Esophagus (tissue), 2 donors: ENCODE results near the gene MAZ. TPM values are rescaled to one million over a fixed set of nuclear protein-coding genes. Genes with fewer than 3 reads are reported as not detected.
"Not testable (repeated sequence)": the region's sequence is repeated elsewhere in the genome, so short reads cannot be mapped to it uniquely, and the experiment has no call there.

Source experiments
- H3K27ac ChIP-seq, 2 donors: one replicate each; pipeline ENCODE4 v1.5.1; 2013; ENCODE audit warnings: low read depth in 2 of 2, mild to moderate bottlenecking in 2 of 2, inconsistent platforms in 1 of 2, low read length in 1 of 2, moderate library complexity in 1 of 2
- H3K27me3 ChIP-seq, 2 donors: one replicate each; pipeline ENCODE4 v1.6.1; 2013; ENCODE audit warnings: low read length in 2 of 2, control low read depth in 1 of 2, mild to moderate bottlenecking in 1 of 2; ENCODE audit not compliant: insufficient read depth in 2 of 2, control insufficient read depth in 1 of 2
- H3K36me3 ChIP-seq, 2 donors: one replicate each; pipeline ENCODE4 v1.6.1; 2013; ENCODE audit warnings: low read length in 1 of 2; ENCODE audit not compliant: control insufficient read depth in 2 of 2, insufficient read depth in 2 of 2
- H3K4me1 ChIP-seq, 2 donors: one replicate each; pipeline ENCODE4 v1.6.1; 2013; ENCODE audit warnings: low read length in 1 of 2; ENCODE audit not compliant: control insufficient read depth in 2 of 2, insufficient read depth in 2 of 2
- H3K4me3 ChIP-seq, 2 donors: one replicate each; pipeline ENCODE4 v1.5.1; 2013; ENCODE audit warnings: low read length in 2 of 2, mild to moderate bottlenecking in 2 of 2, low read depth in 1 of 2, moderate library complexity in 1 of 2
- H3K9me3 ChIP-seq, 2 donors: one replicate each; pipeline ENCODE4 v1.6.1; 2013; ENCODE audit warnings: mild to moderate bottlenecking in 2 of 2, low read depth in 1 of 2, low read length in 1 of 2, moderate library complexity in 1 of 2; ENCODE audit not compliant: control insufficient read depth in 2 of 2, insufficient read depth in 1 of 2
- WGBS, 2 donors: extraction: QIAGEN DNeasy Blood & Tissue Kit; methylation state at CpG; one replicate each; pipeline ENCODE4 v1.1.7; 2013; 5-methylcytosine and 5-hydroxymethylcytosine counted together
- polyA plus RNA-seq, 2 donors: library from polyadenylated mRNA; stranded (reverse); fragments of 200-250 nt; gene quantifications; one replicate each; pipeline ENCODE4 v1.2.3, GENCODE V29; 2013
- donor health status: healthy with polysubstance abuse.
- donor health status: Bipolar disorder and iron deficiency.

Gene MAZ
- polyA plus RNA-seq, 2 donors = 95.9 to 111 TPM

GRCh38 chr16:29820730-29821642 lies 14.7 kb downstream of the MAZ start:
- H3K27ac ChIP-seq = peak overlapping the region; percentile 97
- H3K4me3 ChIP-seq = peak overlapping the region; percentile 60 to 80
- 7 to 12% methylated on average over 11 of the region's 11 CpGs for WGBS, 2 donors
- no peaks in the 10 kb centered on the region for H3K9me3 ChIP-seq
- peaks cover 12 to 30% of the 10 kb centered on the region in 2 donors for H3K4me1 ChIP-seq
- peaks cover 0 to 3% of the 10 kb centered on the region in 2 donors for H3K36me3 ChIP-seq
- no peaks in the 10 kb centered on the region for H3K27me3 ChIP-seq

GRCh38 chr16:29821643-29822115 lies 15.3 kb downstream of the MAZ start:
- Histone ChIP-seq H3K27ac (peak overlapping the region; percentile 97), H3K9me3 (no peaks in the 10 kb centered on the region), H3K4me3 (peak overlapping the region; percentile 60 to 80), H3K27me3 (no peaks in the 10 kb centered on the region), H3K36me3 (peaks cover 0 to 4% of the 10 kb centered on the region in 2 donors), H3K4me1 (peaks cover 14 to 34% of the 10 kb centered on the region in 2 donors)
- WGBS, 2 donors = 21 to 23% methylated on average over 7 of the region's 7 CpGs

GRCh38 chr16:29824589-29825144 lies 18.3 kb downstream of the MAZ start:
- Histone ChIP-seq H3K4me1 (peaks cover 8 to 29% of the 10 kb centered on the region in 2 donors), H3K27ac (peak overlapping the region; percentile 51 to 65), H3K4me3 (no peak overlapping the region), H3K9me3 (no peaks in the 10 kb centered on the region), H3K27me3 (no peaks in the 10 kb centered on the region), H3K36me3 (peaks cover 0 to 4% of the 10 kb centered on the region in 2 donors)
- WGBS, 2 donors = 24 to 28% methylated on average over 7 of the region's 7 CpGs

GRCh38 chr16:29825145-29826044 lies 19.1 kb downstream of the MAZ start:
- Histone ChIP-seq H3K27me3 (no peaks in the 10 kb centered on the region), H3K36me3 (peaks cover 0 to 4% of the 10 kb centered on the region in 2 donors), H3K4me3 (no peak overlapping the region), H3K27ac (peak overlapping the region; percentile 61 to 65), H3K9me3 (no peaks in the 10 kb centered on the region), H3K4me1 (peaks cover 8 to 27% of the 10 kb centered on the region in 2 donors)
- WGBS, 2 donors = 48 to 53% methylated on average over 10 of the region's 10 CpGs

- Histone ChIP-seq H3K4me3 (no peak overlapping the region), H3K36me3 (peaks cover 0 to 9% of the 10 kb centered on the region in 2 donors), H3K4me1 (peaks cover 6 to 23% of the 10 kb centered on the region in 2 donors), H3K9me3 (no peaks in the 10 kb centered on the region), H3K27me3 (no peaks in the 10 kb centered on the region), H3K27ac (peak overlapping the region in 1 of 2 donors; percentile 61)
- 87 to 88% methylated on average over 6 of the region's 8 CpGs for WGBS, 2 donors
Measured at GRCh38 chr16:29826342-29826695, 20.0 kb downstream of the MAZ start.

- Histone ChIP-seq H3K4me1 (peaks cover 3 to 8% of the 10 kb centered on the region in 2 donors), H3K4me3 (no peak overlapping the region), H3K27me3 (no peaks in the 10 kb centered on the region), H3K27ac (no peak overlapping the region), H3K36me3 (peaks cover 3 to 29% of the 10 kb centered on the region in 2 donors), H3K9me3 (no peaks in the 10 kb centered on the region)
- 94% methylated on average over 11 of the region's 11 CpGs for WGBS, 2 donors
Measured at GRCh38 chr16:29830774-29831173, 24.4 kb downstream of the MAZ start.

GRCh38 chr16:29831490-29831889 lies 25.2 kb downstream of the MAZ start:
- Histone ChIP-seq H3K4me3 (no peak overlapping the region), H3K36me3 (peaks cover 3 to 26% of the 10 kb centered on the region in 2 donors), H3K27me3 (no peaks in the 10 kb centered on the region), H3K27ac (no peak overlapping the region), H3K4me1 (peaks cover 0 to 2% of the 10 kb centered on the region in 2 donors), H3K9me3 (no peaks in the 10 kb centered on the region)
- WGBS, 2 donors = 54 to 60% methylated on average over 2 of the region's 2 CpGs

GRCh38 chr16:29833219-29833618 lies 26.9 kb downstream of the MAZ start:
- not testable (repeated sequence) for H3K27me3 ChIP-seq, H3K4me1 ChIP-seq, H3K27ac ChIP-seq, H3K9me3 ChIP-seq, H3K4me3 ChIP-seq
- 96 to 98% methylated on average over 4 of the region's 4 CpGs for WGBS, 2 donors
- peaks cover 3 to 34% of the 10 kb centered on the region in 2 donors for H3K36me3 ChIP-seq

GRCh38 chr16:29834079-29834478 lies 27.8 kb downstream of the MAZ start:
- Histone ChIP-seq H3K9me3 (no peaks in the 10 kb centered on the region), H3K27ac (no peak overlapping the region), H3K4me1 (peaks cover 0 to 2% of the 10 kb centered on the region in 2 donors), H3K36me3 (peaks cover 3 to 37% of the 10 kb centered on the region in 2 donors), H3K27me3 (no peaks in the 10 kb centered on the region), H3K4me3 (no peak overlapping the region)
- 86 to 92% methylated on average over 5 of the region's 5 CpGs for WGBS, 2 donors
